HEK293T (cell line): ENCODE data around the gene NUSAP1.

Source experiments
- CTBP1 ChIP-seq: fragments of 450-650 bp; IDR thresholded peaks from 2 replicates; pipeline ENCODE4 v1.6.1; 2016; ENCODE audit warnings: borderline replicate concordance
- FOXA1 ChIP-seq: fragments of 450-650 bp; IDR thresholded peaks from 2 replicates; pipeline ENCODE4 v1.6.1; 2016; ENCODE audit warnings: mild to moderate bottlenecking
- FOXK2 ChIP-seq: fragments of 450-650 bp; IDR thresholded peaks from 2 replicates; pipeline ENCODE4 v1.6.1; 2016; ENCODE audit warnings: mild to moderate bottlenecking
- HDGF ChIP-seq: fragments of 450-650 bp; IDR thresholded peaks from 2 replicates; pipeline ENCODE4 v1.6.1; 2017; ENCODE audit warnings: antibody characterized with exemption, borderline replicate concordance
- L3MBTL2 ChIP-seq: fragments of 450-650 bp; conservative IDR thresholded peaks from 2 replicates; pipeline ENCODE4 v1.6.1; 2016; ENCODE audit warnings: mild to moderate bottlenecking
- SP1 ChIP-seq: fragments of 450-650 bp; IDR thresholded peaks from 2 replicates; pipeline ENCODE4 v1.6.1; 2017
- SUZ12 ChIP-seq: fragments of 450-650 bp; IDR thresholded peaks from 2 replicates; pipeline ENCODE4 v1.6.1; 2016; ENCODE audit warnings: mild to moderate bottlenecking
- TARDBP ChIP-seq: fragments of 450-650 bp; IDR thresholded peaks from 2 replicates; pipeline ENCODE4 v1.6.1; 2016

GRCh38 chr15:41423979-41424659, 91.4 kb downstream of the NUSAP1 start:
- TF ChIP-seq FOXK2 (no peak), HDGF (no peak), L3MBTL2 (no peak), FOXA1 (no peak), TARDBP (no peak), SP1 (no peak), SUZ12 (no peak), CTBP1 (no peak)
